ENCODE measurements around the gene SYNE2.

GRCh38 chr14:64213853-64214570 lies 361.2 kb downstream of the SYNE2 start:
- no peak for TF ChIP-seq CTCF (IDR thresholded peaks at IDR 0.05)
- no peak for TF ChIP-seq POLR2A (IDR thresholded peaks at IDR 0.05)
- TF ChIP-seq EP300 (IDR thresholded peaks at IDR 0.05) = no peak
